HepG2 (cell line): ENCODE data around the gene DENND2A. TPM values are rescaled to one million over a fixed set of nuclear protein-coding genes. Genes with fewer than 3 reads are reported as not detected.

Source experiments
- ATAC-seq: fragments of 200-7000 bp; cut with Tn5 transposase; 3 replicates; pipeline ENCODE4 v1.9.1; 2020; ENCODE audit warnings: mild to moderate bottlenecking, moderate library complexity
- BruUV-seq: library from RNA; stranded (reverse); fragments of 400-500 nt; replicated peaks from 2 replicates; lab custom pipeline; 2021; lab: Mats Ljungman, UMichigan
- CTCF ChIA-PET: fragments of 300-600 bp; formaldehyde crosslinking; extraction: SDS; loops from one replicate; lab custom pipeline; 2021; ENCODE audit warnings: low total read pairs, inconsistent platforms, low intra/inter-chr PET ratio; lab: Yijun Ruan, JAX
- POLR2A ChIA-PET: fragments of 350-600 bp; sonication (Branson Sonifier 250); formaldehyde crosslinking; loops from one replicate; lab custom pipeline; 2020; ENCODE audit warnings: antibody characterized with exemption, inconsistent platforms; lab: Yijun Ruan, JAX
- DNase-seq: peaks from one replicate; pipeline ENCODE4 v3.0.0-alpha.2; 2015; ENCODE audit warnings: low spot score
- FAIRE-seq: peaks from 3 replicates; lab custom pipeline; 2011; peaks lifted over from hg19 to GRCh38; lab: Jason Lieb, UNC
- H2AFZ ChIP-seq: one replicate; pipeline ENCODE4 v1.6.1; 2011; ENCODE audit warnings: low read length, inconsistent platforms
- H3K27ac ChIP-seq: fragments of 300-600 bp; 3 replicates; pipeline ENCODE4 v1.8.0; 2011; ENCODE audit warnings: mixed run types, mild to moderate bottlenecking, mixed read lengths, low read length, inconsistent platforms; ENCODE audit not compliant: insufficient read depth; ENCODE audit errors: extremely low read length
- H3K27me3 ChIP-seq, 2 experiments: fragments of 200-600 bp in 1 of 2; 2 replicates in 1 of 2; 3 replicates in 1 of 2; pipeline versions ENCODE4 v1.6.0 to v1.8.0; 2011; ENCODE audit warnings: low read length in 2 of 2, mild to moderate bottlenecking in 2 of 2, moderate library complexity in 2 of 2, inconsistent platforms in 1 of 2; ENCODE audit not compliant: insufficient read depth in 2 of 2, control insufficient read depth in 1 of 2
- H3K36me3 ChIP-seq, 2 experiments: fragments of 200-600 bp in 1 of 2; replicated peaks in 1 of 2; 2 replicates in 1 of 2; 3 replicates in 1 of 2; pipeline versions ENCODE4 v1.5.1 to v1.8.0; 2011; ENCODE audit warnings: low read length in 2 of 2, inconsistent platforms in 1 of 2; ENCODE audit not compliant: insufficient read depth in 2 of 2, control insufficient read depth in 1 of 2
- H3K4me1 ChIP-seq: 2 replicates; pipeline ENCODE4 v1.5.1; 2012; ENCODE audit warnings: low read length, inconsistent platforms; ENCODE audit not compliant: insufficient read depth
- H3K4me2 ChIP-seq: 2 replicates; pipeline ENCODE4 v1.6.0; 2011; ENCODE audit warnings: low read depth, low read length, inconsistent platforms
- H3K4me3 ChIP-seq, 3 experiments: fragments of 200-600 bp in 1 of 3; sonication (generic), shearing (Covaris generic) in 1 of 3; replicated peaks in 1 of 3; 2 replicates each; pipeline ENCODE4 v1.5.1; 2011 to 2016; ENCODE audit warnings: low read length in 3 of 3, inconsistent platforms in 2 of 3, low read depth in 2 of 3, mild to moderate bottlenecking in 2 of 3, control low read depth in 1 of 3, mixed read lengths in 1 of 3; ENCODE audit not compliant: insufficient read depth in 1 of 3
- H3K79me2 ChIP-seq: one replicate; pipeline ENCODE4 v1.6.1; 2011; ENCODE audit warnings: low read length, inconsistent platforms; ENCODE audit not compliant: insufficient read depth
- H3K9ac ChIP-seq: 2 replicates; pipeline ENCODE4 v1.6.0; 2011; ENCODE audit warnings: mild to moderate bottlenecking, low read depth, low read length, inconsistent platforms; ENCODE audit not compliant: insufficient read depth
- H3K9me3 ChIP-seq: 2 replicates; pipeline ENCODE4 v1.5.1; 2012; ENCODE audit warnings: mild to moderate bottlenecking, low read length
- H4K20me1 ChIP-seq: 2 replicates; pipeline ENCODE4 v1.6.0; 2011; ENCODE audit warnings: inconsistent platforms, mild to moderate bottlenecking, low read length, moderate library complexity; ENCODE audit not compliant: insufficient read depth
- ATF3 ChIP-seq: sonication (generic); formaldehyde crosslinking; IDR thresholded peaks from 2 replicates; pipeline ENCODE4 v1.4.0; 2020; ENCODE audit warnings: missing genetic modification reagents
- FOSL2 ChIP-seq: sonication (generic); formaldehyde crosslinking; IDR thresholded peaks from 2 replicates; pipeline ENCODE4 v1.4.0; 2020; ENCODE audit warnings: missing genetic modification reagents
- FOXK2 ChIP-seq: fragments of 450-650 bp; IDR thresholded peaks from 2 replicates; pipeline ENCODE4 v1.6.1; 2016
- GTF3A ChIP-seq: sonication (generic); formaldehyde crosslinking; conservative IDR thresholded peaks from 2 replicates; pipeline ENCODE4 v1.4.0; 2020; ENCODE audit warnings: mild to moderate bottlenecking, missing genetic modification reagents
- HDAC6 ChIP-seq: fragments of 200-600 bp; sonication (generic); IDR thresholded peaks from 2 replicates; pipeline ENCODE4 v1.7.0; 2017; ENCODE audit warnings: mild to moderate bottlenecking, antibody characterized with exemption, low read length, low read depth
- HINFP ChIP-seq: sonication (generic); formaldehyde crosslinking; IDR thresholded peaks from 2 replicates; pipeline ENCODE4 v1.4.0; 2020; ENCODE audit warnings: low read depth, mild to moderate bottlenecking, missing genetic modification reagents
- JUND ChIP-seq: sonication (generic); formaldehyde crosslinking; IDR thresholded peaks from 2 replicates; pipeline ENCODE4 v1.8.0; 2022; ENCODE audit warnings: mild to moderate bottlenecking, missing genetic modification reagents
- LCORL ChIP-seq, 2 experiments: fragments of 450-650 bp in 1 of 2; sonication (generic) in 1 of 2; formaldehyde crosslinking in 1 of 2; IDR thresholded peaks; 2 replicates each; pipeline versions ENCODE4 v1.5.0 to v1.6.1; 2017 to 2020; ENCODE audit warnings: antibody characterized with exemption in 1 of 2, missing genetic modification reagents in 1 of 2
- MAZ ChIP-seq, 2 experiments: sonication (generic) in 1 of 2; formaldehyde crosslinking in 1 of 2; IDR thresholded peaks; 2 replicates each; pipeline versions ENCODE4 v1.5.0 to v1.6.1; 2012 to 2020; ENCODE audit warnings: low read depth in 2 of 2, mild to moderate bottlenecking in 2 of 2, borderline replicate concordance in 1 of 2, improper control_type of control experiment in 1 of 2, low read length in 1 of 2, missing genetic modification reagents in 1 of 2, moderate library complexity in 1 of 2
- RNF2 ChIP-seq: fragments of 450-650 bp; conservative IDR thresholded peaks from 2 replicates; pipeline ENCODE4 v1.6.1; 2016; ENCODE audit warnings: low read depth
- SIN3B ChIP-seq: fragments of 150-350 bp; IDR thresholded peaks from 2 replicates; pipeline ENCODE4 v1.6.1; 2014; ENCODE audit warnings: low read length
- SMYD3 ChIP-seq: sonication (generic); formaldehyde crosslinking; IDR thresholded peaks from 2 replicates; pipeline ENCODE4 v1.8.1; 2023; ENCODE audit warnings: mild to moderate bottlenecking, missing genetic modification reagents
- ZBTB3 ChIP-seq: sonication (generic); formaldehyde crosslinking; IDR thresholded peaks from 2 replicates; pipeline ENCODE4 v1.4.0; 2020; ENCODE audit warnings: low read depth, mild to moderate bottlenecking, moderate library complexity, missing genetic modification reagents, borderline replicate concordance
- ZBTB44 ChIP-seq: sonication (generic); formaldehyde crosslinking; IDR thresholded peaks from 2 replicates; pipeline ENCODE4 v1.4.0; 2020; ENCODE audit warnings: missing genetic modification reagents
- ZMYM3 ChIP-seq: sonication (generic); formaldehyde crosslinking; IDR thresholded peaks from 2 replicates; pipeline ENCODE4 v1.5.1; 2020; ENCODE audit warnings: mild to moderate bottlenecking, missing genetic modification reagents
- ZNF205 ChIP-seq: IDR thresholded peaks from 2 replicates; pipeline ENCODE4 v1.6.1; 2018; ENCODE audit warnings: missing biosample characterization, missing genetic modification reagents
- ZNF274 ChIP-seq: sonication (generic); formaldehyde crosslinking; IDR thresholded peaks from 2 replicates; pipeline ENCODE4 v1.5.1; 2020; ENCODE audit warnings: mild to moderate bottlenecking, missing genetic modification reagents
- ZNF326 ChIP-seq: sonication (generic); formaldehyde crosslinking; IDR thresholded peaks from 2 replicates; pipeline ENCODE4 v1.4.0; 2020; ENCODE audit warnings: missing genetic modification reagents, borderline replicate concordance
- WGBS: methylation state at CpG from one replicate; pipeline ENCODE4 v1.1.6; 2017; ENCODE audit warnings: low lambda C conversion rate; 5-methylcytosine and 5-hydroxymethylcytosine counted together
- in situ Hi-C: cut with HindIII; loops from 2 replicates; pipeline ENCODE4 v1.10.0; 2017; ENCODE audit warnings: low pct_unique_long_range_greater_than_20kb; ENCODE audit not compliant: extremely low pct_ligation_motif_present
- intact Hi-C: fragments of 100-400 bp; cut with micrococcal nuclease; formaldehyde crosslinking; loops from one replicate; pipeline ENCODE4 v1.10.0; 2022; ENCODE audit not compliant: unreplicated experiment
- polyA plus RNA-seq, 8 experiments: library from polyadenylated mRNA; depleted of rRNA in 3 of 8; stranded (reverse) in 7 of 8; unstranded in 1 of 8; fragments of >200 nt; fragmentation: Illumina TruSeq in 4 of 8; extraction: Trizol in 4 of 8; gene quantifications; 2 replicates each; pipeline versions ENCODE4 v1.2.1 to v1.2.3, GENCODE V29; 2011 to 2016; ENCODE audit warnings: low read depth in 4 of 8, missing spikeins in 1 of 8, mixed read lengths in 1 of 8; ENCODE audit not compliant: insufficient read depth in 1 of 8
- total RNA-seq, 5 experiments: library from RNA; depleted of rRNA; stranded (reverse); fragments of >200 nt; fragmentation: Illumina TruSeq; extraction: Trizol; gene quantifications; 2 replicates each; pipeline ENCODE4 v1.2.3, GENCODE V29; 2016; ENCODE audit warnings: low read depth in 1 of 5

Gene DENND2A
- total and polyA plus RNA-seq, 2 of the 13 experiments (the other 11 are each of a cell fraction or from before 2014, with no cell fraction given): not detected

GRCh38 chr7:140684066-140684950, 43.7 kb upstream of the DENND2A start:
- in situ Hi-C loops: loop anchor here (25.0 kb wide), 1 partner anchor 328 kb away; the partner anchor contains the start of gene MRPS33
- Histone ChIP-seq H3K36me3 (peaks cover 0 to 13% of the 10 kb centered on the region in 2 experiments; a peak in 3 of 5 replicates), H3K27ac (no peak overlapping the region), H3K9me3 (no peaks in the 10 kb centered on the region), H3K4me2 (no peak overlapping the region), H3K4me1 (peaks cover 8% of the 10 kb centered on the region; the same call in 1 of the 2 replicates), H3K4me3 (no peak overlapping the region), H3K27me3 (no peaks in the 10 kb centered on the region), H3K79me2 (no peaks in the 10 kb centered on the region), H3K9ac (no peak overlapping the region), H4K20me1 (no peaks in the 10 kb centered on the region), H2AFZ (no peak overlapping the region)
- WGBS: 91% methylated on average over 16 of the region's 20 CpGs
- TF ChIP-seq GTF3A (CRISPR knock-in tag) (no peak), ZNF326 (no peak), HINFP (CRISPR knock-in tag) (no peak), SIN3B (no peak), HDAC6 (no peak), ATF3 (CRISPR knock-in tag) (no peak), ZBTB44 (CRISPR knock-in tag) (no peak), MAZ (IDR thresholded peaks at IDR 0.05; ENCODE audit: borderline replicate concordance, low read depth, low read length) (no peak), MAZ (CRISPR knock-in tag; IDR thresholded peaks at IDR 0.05; ENCODE audit: low read depth) (no peak), FOXK2 (no peak), SMYD3 (no peak), ZBTB3 (CRISPR knock-in tag) (no peak), JUND (no peak), RNF2 (no peak), ZMYM3 (no peak), LCORL (IDR thresholded peaks at IDR 0.05) (no peak), LCORL (CRISPR knock-in tag; IDR thresholded peaks at IDR 0.05) (no peak), FOSL2 (no peak), ZNF274 (CRISPR knock-in tag) (no peak), ZNF205 (CRISPR knock-in tag) (no peak)
- ChIA-PET CTCF (no interaction called here), POLR2A (interaction anchor here (0.7 to 1.4 kb wide), 2 partner anchors 12 to 28 kb away, joined by 3 read pairs; partner anchors contain the start of gene NDUFB2)
- no peak for DNase-seq
- FAIRE-seq: no peak
- intact Hi-C loops: no loop called here
- no peak for ATAC-seq
- no TSS peak for BruUV-seq
